Progenitor cell of endocrine pancreas (in vitro differentiated cells): ENCODE measurements around the gene PPP2R2D. TPM values are rescaled to one million over a fixed set of nuclear protein-coding genes. Genes with fewer than 3 reads are reported as not detected.

Experiments
- DNase-seq: peaks from one replicate; pipeline ENCODE4 v3.0.0; 2021; ENCODE audit warnings: low spot score; ENCODE audit not compliant: unreplicated experiment
- H3K27ac Mint-ChIP-seq: 2 replicates; pipeline ENCODE4 v1.8.0; 2021; ENCODE audit warnings: mild to moderate bottlenecking, moderate library complexity, mixed read lengths
- H3K27me3 Mint-ChIP-seq: 2 replicates; pipeline ENCODE4 v1.8.0; 2021; ENCODE audit warnings: mixed read lengths
- H3K36me3 Mint-ChIP-seq: 2 replicates; pipeline ENCODE4 v1.8.0; 2022; ENCODE audit warnings: mixed read lengths; ENCODE audit not compliant: insufficient read depth
- H3K4me1 Mint-ChIP-seq: 2 replicates; pipeline ENCODE4 v1.8.0; 2021; ENCODE audit warnings: low read depth, mixed read lengths
- H3K4me3 Mint-ChIP-seq: 2 replicates; pipeline ENCODE4 v1.8.0; 2021; ENCODE audit warnings: low read depth, mild to moderate bottlenecking, moderate library complexity, mixed read lengths
- H3K9me3 Mint-ChIP-seq: 2 replicates; pipeline ENCODE4 v1.8.0; 2021; ENCODE audit warnings: low read depth, mixed read lengths
- CTCF ChIP-seq: fragments of 200-600 bp; sonication (generic); IDR thresholded peaks from one replicate; pipeline ENCODE4 v1.5.0; 2021; ENCODE audit warnings: antibody characterized with exemption, mild to moderate bottlenecking; ENCODE audit not compliant: unreplicated experiment
- total RNA-seq: library from RNA; stranded (reverse); gene quantifications from 2 replicates; pipeline ENCODE4 v1.2.1, GENCODE V29; 2021

Gene PPP2R2D
- total RNA-seq, 1 donor from 2014 or later = 43.6 TPM

DNA sequence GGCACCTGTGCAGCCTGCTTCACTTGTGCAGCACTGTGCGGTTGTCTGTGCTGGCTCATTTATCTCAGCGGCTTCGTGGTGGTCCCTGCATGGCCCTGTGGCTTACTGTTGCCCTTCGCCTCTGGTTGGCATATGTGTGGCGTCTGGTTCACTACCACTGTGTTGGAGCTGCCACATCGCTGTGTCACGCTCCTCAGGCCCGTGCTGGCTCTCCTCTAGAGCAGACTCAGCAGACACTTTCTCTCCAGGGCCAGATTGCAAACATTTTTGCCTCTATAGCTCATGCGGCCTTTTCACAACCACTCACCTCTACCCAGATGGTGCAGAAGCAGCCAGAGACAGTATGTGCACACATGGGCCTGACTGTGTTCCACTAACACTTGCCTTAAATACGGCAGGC is 37.9 kb downstream of the PPP2R2D start:
- Mint-ChIP-seq H3K4me1 (no peaks in the 10 kb centered on the region), H3K36me3 (peaks cover 25% of the 10 kb centered on the region), H3K27ac (no peak overlapping the region), H3K4me3 (no peak overlapping the region), H3K27me3 (no peaks in the 10 kb centered on the region), H3K9me3 (no peaks in the 10 kb centered on the region)
- TF ChIP-seq CTCF = no peak
- no peak for DNase-seq

- TF ChIP-seq CTCF = no peak
- Mint-ChIP-seq H3K4me1 (peaks cover 1% of the 10 kb centered on the region), H3K27ac (no peak overlapping the region), H3K9me3 (no peaks in the 10 kb centered on the region), H3K36me3 (peaks cover 44% of the 10 kb centered on the region), H3K27me3 (no peaks in the 10 kb centered on the region), H3K4me3 (no peak overlapping the region)
- no peak for DNase-seq
Observed at GRCh38 chr10:131942455-131942854, 41.6 kb downstream of the PPP2R2D start.

- H3K9me3 Mint-ChIP-seq = no peaks in the 10 kb centered on the region
- no peak overlapping the region for H3K27ac Mint-ChIP-seq
- DNase-seq = no peak
- peaks cover 48% of the 10 kb centered on the region for H3K36me3 Mint-ChIP-seq
- no peak overlapping the region for H3K4me3 Mint-ChIP-seq
- TF ChIP-seq CTCF = peak; percentile 47
- no peaks in the 10 kb centered on the region for H3K27me3 Mint-ChIP-seq
- peaks cover 1% of the 10 kb centered on the region for H3K4me1 Mint-ChIP-seq
Observed at GRCh38 chr10:131943021-131943814, 42.4 kb downstream of the PPP2R2D start.

DNA sequence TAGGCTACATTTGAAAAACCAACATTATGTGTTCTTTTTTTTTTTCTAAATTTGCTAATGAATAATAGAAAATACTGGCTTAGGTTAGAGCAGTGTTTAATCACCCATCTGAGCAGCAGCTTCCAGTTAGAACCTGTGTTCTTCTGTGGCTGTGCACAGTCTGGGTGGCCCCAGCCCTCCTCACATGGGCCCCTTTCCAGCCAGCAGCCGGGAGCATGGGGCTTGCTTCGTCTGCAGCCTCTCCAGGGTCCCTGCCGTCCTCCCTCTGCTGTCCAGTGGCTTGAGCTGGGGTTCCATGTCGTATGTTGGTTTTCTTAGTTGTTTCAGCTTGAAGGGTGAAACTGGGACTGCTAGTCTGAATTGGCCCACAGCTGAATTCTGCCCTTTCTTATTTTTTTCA is 43.6 kb downstream of the PPP2R2D start:
- Mint-ChIP-seq H3K9me3 (no peaks in the 10 kb centered on the region), H3K4me3 (no peak overlapping the region), H3K4me1 (peaks cover 1% of the 10 kb centered on the region), H3K36me3 (peaks cover 47% of the 10 kb centered on the region), H3K27ac (no peak overlapping the region), H3K27me3 (no peaks in the 10 kb centered on the region)
- no peak for TF ChIP-seq CTCF
- DNase-seq = no peak

DNA sequence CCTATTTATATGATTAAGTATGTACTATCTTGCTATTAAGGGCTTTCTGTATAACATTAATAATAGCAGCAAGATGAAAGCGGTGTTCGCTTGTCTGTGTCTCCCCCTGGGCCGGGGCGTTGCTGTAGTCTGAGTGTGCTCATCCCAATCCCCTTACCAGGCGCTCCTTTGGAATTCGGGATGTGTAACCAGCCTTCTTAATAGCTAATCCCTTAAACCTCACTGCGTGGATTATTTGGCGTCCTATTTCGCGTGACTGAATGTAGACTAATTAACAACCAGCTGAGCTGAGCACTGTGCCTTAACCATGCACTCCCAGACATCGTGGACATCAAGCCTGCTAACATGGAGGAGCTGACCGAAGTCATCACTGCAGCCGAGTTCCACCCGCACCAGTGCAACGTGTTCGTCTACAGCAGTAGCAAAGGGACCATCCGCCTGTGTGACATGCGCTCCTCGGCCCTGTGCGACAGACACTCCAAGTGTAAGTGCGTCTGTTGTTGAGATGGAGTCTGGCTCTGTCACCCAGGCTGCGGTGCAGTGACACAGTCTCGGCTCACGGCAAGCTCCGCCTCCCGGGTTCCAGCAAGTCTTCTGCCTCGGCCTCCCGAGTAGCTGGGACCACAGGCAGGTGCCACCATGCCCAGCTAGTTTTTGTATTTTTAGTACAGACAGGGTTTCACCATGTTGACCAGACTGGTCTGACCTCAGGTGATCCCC is 44.3 kb downstream of the PPP2R2D start:
- H3K4me1 Mint-ChIP-seq = peaks cover 1% of the 10 kb centered on the region
- peaks cover 48% of the 10 kb centered on the region for H3K36me3 Mint-ChIP-seq
- H3K9me3 Mint-ChIP-seq = no peaks in the 10 kb centered on the region
- DNase-seq = no peak
- H3K27ac Mint-ChIP-seq = no peak overlapping the region
- H3K4me3 Mint-ChIP-seq = no peak overlapping the region
- no peak for TF ChIP-seq CTCF
- H3K27me3 Mint-ChIP-seq = no peaks in the 10 kb centered on the region
